Measurements from ENCODE around the gene EID3.

Gene EID3

GRCh38 chr12:104339663-104340062 is 36.1 kb downstream of the EID3 start:
- TF ChIP-seq CREB1 (IDR thresholded peaks at IDR 0.05; ENCODE audit: low read depth), result no peak
- TF ChIP-seq RAD21 (IDR thresholded peaks at IDR 0.05; ENCODE audit: low read depth), result no peak
- no peak for TF ChIP-seq NFIC (IDR thresholded peaks at IDR 0.05)
- no peak for TF ChIP-seq YY1 (IDR thresholded peaks at IDR 0.05; ENCODE audit: low read depth)
- no peak for TF ChIP-seq ZBTB7A (IDR thresholded peaks at IDR 0.05; ENCODE audit: low read depth)
- TF ChIP-seq, protein P1, sequence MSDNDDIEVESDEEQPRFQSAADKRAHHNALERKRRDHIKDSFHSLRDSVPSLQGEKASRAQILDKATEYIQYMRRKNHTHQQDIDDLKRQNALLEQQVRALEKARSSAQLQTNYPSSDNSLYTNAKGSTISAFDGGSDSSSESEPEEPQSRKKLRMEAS (IDR thresholded peaks at IDR 0.05), result no peak
- TF ChIP-seq EGR1 (IDR thresholded peaks at IDR 0.05), result no peak
- TF ChIP-seq TAF1 (IDR thresholded peaks at IDR 0.05; ENCODE audit: low read depth), result no peak
- TF ChIP-seq, protein P2, sequence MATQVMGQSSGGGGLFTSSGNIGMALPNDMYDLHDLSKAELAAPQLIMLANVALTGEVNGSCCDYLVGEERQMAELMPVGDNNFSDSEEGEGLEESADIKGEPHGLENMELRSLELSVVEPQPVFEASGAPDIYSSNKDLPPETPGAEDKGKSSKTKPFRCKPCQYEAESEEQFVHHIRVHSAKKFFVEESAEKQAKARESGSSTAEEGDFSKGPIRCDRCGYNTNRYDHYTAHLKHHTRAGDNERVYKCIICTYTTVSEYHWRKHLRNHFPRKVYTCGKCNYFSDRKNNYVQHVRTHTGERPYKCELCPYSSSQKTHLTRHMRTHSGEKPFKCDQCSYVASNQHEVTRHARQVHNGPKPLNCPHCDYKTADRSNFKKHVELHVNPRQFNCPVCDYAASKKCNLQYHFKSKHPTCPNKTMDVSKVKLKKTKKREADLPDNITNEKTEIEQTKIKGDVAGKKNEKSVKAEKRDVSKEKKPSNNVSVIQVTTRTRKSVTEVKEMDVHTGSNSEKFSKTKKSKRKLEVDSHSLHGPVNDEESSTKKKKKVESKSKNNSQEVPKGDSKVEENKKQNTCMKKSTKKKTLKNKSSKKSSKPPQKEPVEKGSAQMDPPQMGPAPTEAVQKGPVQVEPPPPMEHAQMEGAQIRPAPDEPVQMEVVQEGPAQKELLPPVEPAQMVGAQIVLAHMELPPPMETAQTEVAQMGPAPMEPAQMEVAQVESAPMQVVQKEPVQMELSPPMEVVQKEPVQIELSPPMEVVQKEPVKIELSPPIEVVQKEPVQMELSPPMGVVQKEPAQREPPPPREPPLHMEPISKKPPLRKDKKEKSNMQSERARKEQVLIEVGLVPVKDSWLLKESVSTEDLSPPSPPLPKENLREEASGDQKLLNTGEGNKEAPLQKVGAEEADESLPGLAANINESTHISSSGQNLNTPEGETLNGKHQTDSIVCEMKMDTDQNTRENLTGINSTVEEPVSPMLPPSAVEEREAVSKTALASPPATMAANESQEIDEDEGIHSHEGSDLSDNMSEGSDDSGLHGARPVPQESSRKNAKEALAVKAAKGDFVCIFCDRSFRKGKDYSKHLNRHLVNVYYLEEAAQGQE (IDR thresholded peaks at IDR 0.05; ENCODE audit: low read depth), result no peak
- no peak for TF ChIP-seq TCF12 (IDR thresholded peaks at IDR 0.05; ENCODE audit: low read depth)
- TF ChIP-seq EP300 (IDR thresholded peaks at IDR 0.05; ENCODE audit: borderline replicate concordance), result no peak
- TF ChIP-seq CEBPB (IDR thresholded peaks at IDR 0.05), result no peak
- TF ChIP-seq USF1 (IDR thresholded peaks at IDR 0.05), result no peak
- TF ChIP-seq TEAD4 (IDR thresholded peaks at IDR 0.05), result no peak
- TF ChIP-seq FOXM1 (IDR thresholded peaks at IDR 0.05; ENCODE audit: borderline replicate concordance, low read depth), result no peak

GRCh38 chr12:104340177-104340576 is 36.6 kb downstream of the EID3 start:
- TF ChIP-seq CEBPB (IDR thresholded peaks at IDR 0.05) (no peak), RAD21 (IDR thresholded peaks at IDR 0.05; ENCODE audit: low read depth) (no peak), EGR1 (IDR thresholded peaks at IDR 0.05) (no peak), TEAD4 (IDR thresholded peaks at IDR 0.05) (no peak), FOXM1 (IDR thresholded peaks at IDR 0.05; ENCODE audit: borderline replicate concordance, low read depth) (no peak), YY1 (IDR thresholded peaks at IDR 0.05; ENCODE audit: low read depth) (no peak)

DNA sequence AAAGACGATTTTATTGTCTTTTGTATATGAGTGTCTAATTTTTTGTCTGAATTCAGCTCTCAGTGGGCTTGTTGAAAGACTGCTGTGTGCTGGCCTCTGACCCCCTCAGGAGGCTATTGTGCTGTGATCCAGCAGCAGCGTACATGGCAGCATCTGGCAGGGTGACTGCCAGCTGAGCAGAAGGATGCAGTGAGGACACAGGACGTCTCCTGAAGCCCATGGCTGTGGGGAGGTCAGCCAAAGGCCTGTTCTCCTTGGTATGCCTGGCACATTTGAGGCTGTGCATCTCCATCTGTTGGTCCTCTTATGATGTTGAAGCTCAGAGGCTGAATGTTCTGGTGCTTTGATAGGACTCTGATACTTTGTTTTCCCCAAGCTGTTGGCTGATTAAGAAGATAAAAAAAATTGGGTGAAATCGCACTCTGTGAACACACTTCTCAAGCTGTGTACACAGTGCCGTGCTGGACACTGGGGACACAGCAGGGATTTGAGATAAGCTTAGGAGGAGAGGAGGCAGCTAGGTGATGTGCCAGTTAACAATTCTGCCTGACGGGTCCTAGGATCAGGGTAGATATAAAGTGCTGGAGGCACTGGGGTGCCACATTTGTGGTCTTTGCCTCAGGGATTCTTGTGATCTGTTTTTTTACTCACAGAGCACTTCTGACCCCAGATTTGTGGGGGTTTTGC is 37.5 kb downstream of the EID3 start:
- TF ChIP-seq, protein P2 (IDR thresholded peaks at IDR 0.05; ENCODE audit: low read depth), result no peak
- no peak for TF ChIP-seq CEBPB (IDR thresholded peaks at IDR 0.05)
- no peak for TF ChIP-seq CREB1 (IDR thresholded peaks at IDR 0.05; ENCODE audit: low read depth)
- TF ChIP-seq FOXM1 (IDR thresholded peaks at IDR 0.05; ENCODE audit: borderline replicate concordance, low read depth), result no peak
- TF ChIP-seq EP300 (IDR thresholded peaks at IDR 0.05; ENCODE audit: borderline replicate concordance), result no peak
- TF ChIP-seq ZBTB7A (IDR thresholded peaks at IDR 0.05; ENCODE audit: low read depth), result no peak
- TF ChIP-seq TEAD4 (IDR thresholded peaks at IDR 0.05), result no peak
- no peak for TF ChIP-seq EGR1 (IDR thresholded peaks at IDR 0.05)
- no peak for TF ChIP-seq TCF12 (IDR thresholded peaks at IDR 0.05; ENCODE audit: low read depth)
- TF ChIP-seq, protein P1 (IDR thresholded peaks at IDR 0.05), result no peak
- TF ChIP-seq USF1 (IDR thresholded peaks at IDR 0.05), result no peak
- TF ChIP-seq YY1 (IDR thresholded peaks at IDR 0.05; ENCODE audit: low read depth), result no peak
- no peak for TF ChIP-seq RAD21 (IDR thresholded peaks at IDR 0.05; ENCODE audit: low read depth)
- no peak for TF ChIP-seq NFIC (IDR thresholded peaks at IDR 0.05)
- no peak for TF ChIP-seq TAF1 (IDR thresholded peaks at IDR 0.05; ENCODE audit: low read depth)

DNA sequence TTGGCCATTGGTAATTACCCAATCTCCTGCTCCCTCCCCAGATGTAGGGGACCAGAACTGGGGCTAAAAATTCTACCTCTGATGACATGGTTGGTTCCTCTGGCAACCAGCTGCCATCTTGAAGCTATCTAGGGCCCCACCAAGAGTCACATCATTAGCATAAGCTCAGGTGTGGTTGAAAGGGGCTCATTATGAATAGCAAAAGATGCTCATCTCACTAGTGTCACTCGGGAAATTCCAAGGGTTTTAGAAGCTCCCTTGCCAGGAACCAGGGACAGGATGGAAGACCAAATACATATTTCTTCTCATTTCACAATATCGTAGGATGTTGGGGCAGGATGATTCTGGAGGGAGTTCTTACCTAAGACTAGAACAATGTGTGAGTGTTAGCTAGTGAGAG is 38.6 kb downstream of the EID3 start:
- TF ChIP-seq RAD21 (IDR thresholded peaks at IDR 0.05; ENCODE audit: low read depth), result no peak
- no peak for TF ChIP-seq USF1 (IDR thresholded peaks at IDR 0.05)
- no peak for TF ChIP-seq TAF1 (IDR thresholded peaks at IDR 0.05; ENCODE audit: low read depth)
- TF ChIP-seq, protein P2 (IDR thresholded peaks at IDR 0.05; ENCODE audit: low read depth), result no peak
- no peak for TF ChIP-seq EP300 (IDR thresholded peaks at IDR 0.05; ENCODE audit: borderline replicate concordance)
- no peak for TF ChIP-seq FOXM1 (IDR thresholded peaks at IDR 0.05; ENCODE audit: borderline replicate concordance, low read depth)
- no peak for TF ChIP-seq YY1 (IDR thresholded peaks at IDR 0.05; ENCODE audit: low read depth)
- TF ChIP-seq, protein P1 (IDR thresholded peaks at IDR 0.05), result no peak
- TF ChIP-seq TCF12 (IDR thresholded peaks at IDR 0.05; ENCODE audit: low read depth), result no peak
- no peak for TF ChIP-seq CREB1 (IDR thresholded peaks at IDR 0.05; ENCODE audit: low read depth)
- TF ChIP-seq NFIC (IDR thresholded peaks at IDR 0.05), result no peak
- TF ChIP-seq ZBTB7A (IDR thresholded peaks at IDR 0.05; ENCODE audit: low read depth), result no peak
- no peak for TF ChIP-seq CEBPB (IDR thresholded peaks at IDR 0.05)
- no peak for TF ChIP-seq EGR1 (IDR thresholded peaks at IDR 0.05)
- TF ChIP-seq TEAD4 (IDR thresholded peaks at IDR 0.05), result no peak

Data from Ishikawa (cell line).